Myocyte (in vitro differentiated cells): ENCODE results near the gene IGFBPL1. TPM values are rescaled to one million over a fixed set of nuclear protein-coding genes. Genes with fewer than 3 reads are reported as not detected.
"Not testable (repeated sequence)": the region's sequence is repeated elsewhere in the genome, so short reads cannot be mapped to it uniquely, and the experiment has no call there.

Experiments
- DNase-seq: peaks from one replicate; pipeline ENCODE4 v3.0.0-alpha.2; 2012; ENCODE audit warnings: low read depth
- polyA plus RNA-seq: library from polyadenylated mRNA; unstranded; fragments of >200 nt; gene quantifications from one replicate; pipeline ENCODE4 v1.2.1, GENCODE V29; 2012; ENCODE audit warnings: missing spikeins
- total RNA-seq: library from RNA; depleted of rRNA; stranded (reverse); fragments of >200 nt; gene quantifications from 2 replicates; pipeline ENCODE4 v1.2.3, GENCODE V29; 2014

IGFBPL1 gene, protein sequence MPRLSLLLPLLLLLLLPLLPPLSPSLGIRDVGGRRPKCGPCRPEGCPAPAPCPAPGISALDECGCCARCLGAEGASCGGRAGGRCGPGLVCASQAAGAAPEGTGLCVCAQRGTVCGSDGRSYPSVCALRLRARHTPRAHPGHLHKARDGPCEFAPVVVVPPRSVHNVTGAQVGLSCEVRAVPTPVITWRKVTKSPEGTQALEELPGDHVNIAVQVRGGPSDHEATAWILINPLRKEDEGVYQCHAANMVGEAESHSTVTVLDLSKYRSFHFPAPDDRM
- total RNA-seq, result 22.9 and 37.9 TPM in 2 replicates
- 9.2 TPM for polyA plus RNA-seq

- DNase-seq, result no peak
Observed at GRCh38 chr9:38423973-38424843, at the start of gene IGFBPL1. TSS of gene IGFBPL1 (minus strand) at chr9:38424454. CDS start at chr9:38424424, 30 bp downstream.

DNA sequence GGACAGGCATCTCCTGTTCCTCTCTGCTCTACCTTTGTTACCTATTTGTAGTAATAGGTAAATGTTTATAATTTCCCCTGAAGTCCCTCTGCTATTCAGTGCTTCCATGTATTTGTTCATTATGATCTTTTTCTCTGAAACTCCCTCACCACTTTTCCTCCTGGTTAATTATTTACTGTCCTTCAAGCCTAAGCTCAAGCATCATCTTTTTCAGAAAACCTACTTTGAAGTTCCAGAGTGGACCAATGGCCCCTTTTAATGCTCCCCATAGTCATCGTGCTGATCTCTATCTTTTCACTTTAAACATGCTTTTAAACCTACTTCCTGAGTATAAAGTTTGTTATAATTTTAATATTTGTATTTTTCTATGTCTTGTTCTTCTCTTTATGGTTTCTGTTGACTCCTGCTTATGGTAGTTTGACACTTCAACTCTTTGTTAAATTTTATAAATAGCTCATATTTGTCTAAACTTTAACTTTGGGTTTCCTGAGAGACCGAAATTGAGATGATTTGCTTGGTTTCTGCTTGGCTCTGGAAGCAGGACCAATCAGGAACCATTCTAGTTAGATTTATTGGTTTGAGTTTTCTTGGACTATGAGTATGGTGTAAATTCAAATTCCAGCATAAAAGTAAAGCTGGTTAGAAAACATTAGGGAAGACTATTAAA, 48.5 kb upstream of the IGFBPL1 start:
- DNase-seq, result not testable (repeated sequence)

DNA sequence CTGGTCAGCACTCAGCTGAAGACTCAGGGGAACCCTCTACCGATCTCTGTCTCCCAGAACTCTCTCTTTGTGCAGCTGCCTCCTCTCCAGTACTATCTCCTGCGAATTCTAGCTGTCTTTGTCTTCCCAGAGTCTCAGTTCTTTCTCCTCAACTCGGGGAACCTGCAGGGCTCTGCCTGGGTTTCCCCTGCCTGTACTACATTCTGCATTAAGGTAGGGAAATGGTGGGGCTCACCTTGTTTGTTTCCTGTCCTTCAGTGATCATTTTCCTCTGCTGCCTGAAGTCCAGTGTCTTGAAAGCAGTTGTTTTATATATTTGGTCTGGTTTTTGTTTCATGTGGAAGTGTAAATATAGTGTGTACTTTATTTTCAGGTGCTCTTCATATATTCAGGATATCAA, 43.1 kb upstream of the IGFBPL1 start:
- no peak for DNase-seq

GRCh38 chr9:38453835-38454234, 29.6 kb upstream of the IGFBPL1 start:
- DNase-seq, result no peak

GRCh38 chr9:38451162-38451561, 26.9 kb upstream of the IGFBPL1 start:
- no peak for DNase-seq

- no peak for DNase-seq
Observed at GRCh38 chr9:38447703-38448102, 23.4 kb upstream of the IGFBPL1 start.

DNA sequence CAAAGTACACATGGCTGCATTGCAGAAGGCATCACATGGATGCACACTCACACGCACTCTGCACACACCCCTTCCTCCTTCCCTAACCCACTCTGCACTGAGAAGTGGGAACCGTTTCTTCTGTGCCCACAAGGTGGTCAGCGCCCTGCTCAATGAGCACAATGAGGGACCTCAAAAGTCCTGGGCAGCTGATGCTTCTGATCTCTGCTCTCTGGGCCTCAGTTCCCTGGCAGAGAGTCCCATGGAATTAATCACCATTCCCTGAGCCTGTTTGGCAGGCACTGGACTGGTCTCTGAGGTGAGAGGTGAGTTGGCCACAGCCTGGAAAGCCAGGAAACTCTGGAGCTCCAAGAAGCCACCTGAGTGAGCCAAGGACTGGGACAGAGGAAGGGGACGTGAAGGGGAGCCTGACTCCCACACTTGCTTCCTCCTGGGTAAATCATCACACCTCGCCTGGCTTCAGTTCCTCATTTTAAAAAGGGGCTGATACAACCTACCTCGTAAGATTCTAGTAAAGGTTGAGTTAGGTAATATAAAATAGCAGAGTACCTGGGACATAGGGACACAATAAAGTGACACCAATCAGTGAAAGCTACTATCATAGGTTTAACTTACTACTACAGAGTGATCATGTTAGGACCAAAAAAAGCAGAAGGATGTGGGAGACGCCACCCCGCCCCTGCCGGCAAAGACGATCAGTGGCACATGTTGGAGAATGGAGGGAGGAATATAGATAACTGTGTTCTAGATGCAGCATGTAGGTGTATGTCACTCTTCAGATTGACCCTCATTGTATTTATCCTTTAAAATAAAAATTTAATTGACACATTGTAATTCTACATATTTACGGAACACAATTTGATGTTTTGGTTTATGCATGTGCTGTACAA, 21.1 kb upstream of the IGFBPL1 start:
- DNase-seq, result no peak

GRCh38 chr9:38443597-38443996, 19.3 kb upstream of the IGFBPL1 start:
- DNase-seq, result no peak

GRCh38 chr9:38443181-38443580, 18.9 kb upstream of the IGFBPL1 start:
- DNase-seq, result no peak

- no peak for DNase-seq
Observed at GRCh38 chr9:38442473-38443096, 18.3 kb upstream of the IGFBPL1 start.

DNA sequence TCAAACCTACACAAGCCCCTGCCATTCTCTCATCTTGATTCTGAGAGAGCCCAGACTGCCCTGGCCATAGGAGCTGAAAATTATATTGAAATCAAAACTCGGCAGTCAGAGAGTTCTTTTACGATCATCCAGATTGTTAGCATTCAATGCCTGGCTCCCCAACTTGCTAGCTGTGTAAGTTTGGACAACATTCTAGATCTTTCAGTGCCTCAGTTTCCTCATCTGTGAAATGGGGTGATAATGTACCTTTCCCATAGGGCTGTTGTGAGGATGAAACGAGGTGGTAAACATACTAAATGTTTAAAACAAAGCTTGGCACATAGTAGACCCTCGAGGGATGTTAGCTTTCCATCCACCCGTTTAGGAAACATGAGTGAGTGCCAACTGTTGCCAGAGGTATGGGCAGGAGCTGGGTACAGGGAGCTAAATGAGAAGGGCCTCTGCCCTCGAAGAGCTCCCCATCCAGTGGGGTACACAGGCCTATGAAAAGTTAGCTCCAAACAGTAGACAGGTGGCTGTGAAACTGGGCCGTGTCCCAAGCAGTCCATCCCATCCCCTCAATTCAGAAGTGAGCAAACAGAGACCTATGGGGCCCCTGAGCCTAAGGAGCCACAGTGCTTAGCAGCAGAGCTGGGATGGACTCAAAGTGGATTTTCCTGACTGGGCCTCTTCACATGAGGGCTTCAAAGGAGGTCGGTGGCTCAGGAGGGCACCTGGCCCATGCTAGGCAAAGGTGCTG, 17.3 kb upstream of the IGFBPL1 start:
- DNase-seq, result no peak

- DNase-seq, result no peak
Observed at GRCh38 chr9:38440516-38440915, 16.3 kb upstream of the IGFBPL1 start.

DNA sequence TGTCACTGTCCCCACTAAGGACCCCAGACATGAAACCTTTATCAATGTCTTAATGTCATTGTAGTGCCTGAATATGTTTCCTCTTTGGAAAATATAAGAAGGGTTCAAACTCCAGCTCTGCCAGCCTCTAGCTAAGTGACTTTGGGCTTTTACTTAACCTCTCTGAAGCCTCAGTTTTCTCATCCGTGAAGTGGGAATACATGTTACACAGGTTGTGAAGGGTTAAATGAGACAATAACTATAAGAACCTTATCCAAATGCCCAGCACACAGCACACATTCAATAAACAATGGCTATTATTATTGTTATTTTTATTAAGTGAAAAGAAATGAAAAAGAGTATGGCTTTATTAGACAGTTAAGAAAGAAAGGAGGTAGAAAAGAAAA, 15.7 kb upstream of the IGFBPL1 start:
- DNase-seq, result no peak

DNA sequence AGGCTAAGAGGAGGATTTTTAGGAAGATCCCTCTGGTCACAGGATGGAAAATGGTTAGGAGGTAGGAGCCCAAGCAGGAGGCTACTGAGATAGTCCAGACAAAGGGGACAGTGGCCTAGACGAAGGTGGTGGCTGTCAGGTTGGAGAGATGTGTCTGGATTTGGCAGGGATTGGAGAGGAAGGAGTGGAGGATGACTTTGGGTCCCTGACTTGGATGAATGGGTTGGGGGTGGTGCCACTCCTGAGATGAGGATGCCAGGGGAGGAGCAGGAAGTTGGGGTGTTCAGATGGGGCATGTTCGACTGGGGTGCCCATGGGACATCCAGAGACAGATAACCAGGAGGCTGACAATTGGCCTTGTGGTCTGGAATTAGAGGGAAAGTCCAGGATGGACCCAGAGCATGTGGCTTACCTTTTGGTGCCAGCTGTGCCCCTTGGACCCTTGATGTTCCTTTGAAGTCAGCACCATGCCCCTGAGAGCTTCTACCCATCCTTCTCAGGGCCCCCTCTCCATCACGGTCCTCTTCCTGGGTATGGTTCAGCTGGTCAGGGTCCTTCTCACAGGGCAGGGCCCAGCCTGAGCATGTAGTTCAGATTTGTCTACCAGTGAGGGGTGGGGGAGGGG, 15.1 kb upstream of the IGFBPL1 start:
- no peak for DNase-seq

GRCh38 chr9:38437193-38437823, 13.1 kb upstream of the IGFBPL1 start:
- DNase-seq, result no peak

DNA sequence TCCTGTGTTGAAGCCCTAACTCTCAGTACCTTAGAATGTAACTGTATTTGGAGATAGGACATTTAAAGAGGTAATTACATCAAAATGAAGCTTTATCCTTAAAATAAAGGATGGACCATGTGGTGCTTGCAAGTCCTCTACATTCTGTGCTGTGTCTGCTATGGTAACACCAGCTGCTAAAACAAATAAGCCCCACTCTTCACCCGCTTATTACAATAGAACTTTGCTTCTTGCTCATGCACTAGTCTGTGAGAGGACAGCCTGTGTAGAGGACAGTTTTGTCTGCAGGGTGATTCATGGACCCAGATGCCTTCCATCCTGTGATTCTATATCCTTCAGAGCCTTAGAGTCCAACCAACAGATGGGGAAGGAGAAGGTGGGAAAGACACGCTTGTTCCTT, 12.5 kb upstream of the IGFBPL1 start:
- DNase-seq, result no peak

GRCh38 chr9:38435521-38435920, 11.3 kb upstream of the IGFBPL1 start:
- no peak for DNase-seq

DNA sequence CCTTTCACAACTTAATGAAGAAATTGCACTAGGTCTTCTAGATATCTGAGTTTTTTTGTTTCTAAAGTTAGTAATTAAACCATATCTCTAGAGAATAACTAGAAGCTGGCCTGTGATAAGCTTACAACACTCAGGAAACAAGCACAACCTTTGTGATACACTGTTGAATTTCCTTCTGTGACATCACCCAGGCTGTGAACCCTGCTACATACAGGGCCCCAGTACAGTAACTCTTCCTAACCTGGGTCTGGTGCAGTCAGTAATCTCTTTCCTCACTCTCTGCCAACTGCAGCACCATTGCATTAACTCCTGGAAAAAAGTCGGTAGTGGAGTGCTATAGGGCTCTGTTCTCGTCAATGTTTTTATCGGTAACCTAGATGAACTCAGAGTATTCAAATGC, 10.6 kb upstream of the IGFBPL1 start:
- no peak for DNase-seq

GRCh38 chr9:38434365-38434764, 10.1 kb upstream of the IGFBPL1 start:
- no peak for DNase-seq
